Astrocyte (in vitro differentiated cells and primary cell): ENCODE data around the gene CNTN5. TPM values are rescaled to one million over a fixed set of nuclear protein-coding genes. Genes with fewer than 3 reads are reported as not detected.

Experiments used
- DNase-seq: peaks from one replicate; pipeline ENCODE4 v3.0.0-alpha.2; 2010; ENCODE audit warnings: low read depth
- FAIRE-seq: peaks from 2 replicates; lab custom pipeline; 2011; peaks lifted over from hg19 to GRCh38; lab: Jason Lieb, UNC
- H2AFZ ChIP-seq: 2 replicates; pipeline ENCODE4 v1.6.0; 2012; ENCODE audit warnings: low read depth, low read length, inconsistent platforms
- H3K27ac ChIP-seq: 2 replicates; pipeline ENCODE4 v1.5.1; 2011; ENCODE audit warnings: low read depth, low read length, inconsistent platforms
- H3K27me3 ChIP-seq: 2 replicates; pipeline ENCODE4 v1.6.0; 2011; ENCODE audit warnings: low read length, inconsistent platforms; ENCODE audit not compliant: insufficient read depth
- H3K36me3 ChIP-seq: 2 replicates; pipeline ENCODE4 v1.5.1; 2011; ENCODE audit warnings: low read length, inconsistent platforms; ENCODE audit not compliant: insufficient read depth
- H3K4me1 ChIP-seq: 2 replicates; pipeline ENCODE4 v1.5.1; 2011; ENCODE audit warnings: low read length, inconsistent platforms; ENCODE audit not compliant: insufficient read depth
- H3K4me2 ChIP-seq: 2 replicates; pipeline ENCODE4 v1.6.0; 2012; ENCODE audit warnings: low read length, inconsistent platforms
- H3K4me3 ChIP-seq: 2 replicates; pipeline ENCODE4 v1.5.1; 2011; ENCODE audit warnings: low read depth, mild to moderate bottlenecking, low read length, inconsistent platforms; ENCODE audit not compliant: insufficient read depth
- H3K79me2 ChIP-seq: 2 replicates; pipeline ENCODE4 v1.6.0; 2012; ENCODE audit warnings: mild to moderate bottlenecking, low read length, inconsistent platforms; ENCODE audit not compliant: insufficient read depth
- H3K9ac ChIP-seq: 2 replicates; pipeline ENCODE4 v1.6.0; 2012; ENCODE audit warnings: mild to moderate bottlenecking, low read length, inconsistent platforms
- H3K9me3 ChIP-seq: 2 replicates; pipeline ENCODE4 v1.5.1; 2012; ENCODE audit warnings: low read depth, mild to moderate bottlenecking, low read length, inconsistent platforms; ENCODE audit not compliant: insufficient read depth
- H4K20me1 ChIP-seq: 2 replicates; pipeline ENCODE4 v1.6.0; 2012; ENCODE audit warnings: low read length, inconsistent platforms; ENCODE audit not compliant: insufficient read depth
- H3K27ac Mint-ChIP-seq: one replicate; pipeline ENCODE4 v1.8.0; 2021; ENCODE audit warnings: mild to moderate bottlenecking, mixed read lengths; ENCODE audit not compliant: unreplicated experiment
- H3K27me3 Mint-ChIP-seq: one replicate; pipeline ENCODE4 v1.8.0; 2021; ENCODE audit warnings: low read depth, mixed read lengths; ENCODE audit not compliant: unreplicated experiment
- H3K36me3 Mint-ChIP-seq: one replicate; pipeline ENCODE4 v1.8.0; 2021; ENCODE audit warnings: low read depth, mixed read lengths; ENCODE audit not compliant: unreplicated experiment
- H3K4me1 Mint-ChIP-seq: one replicate; pipeline ENCODE4 v1.8.0; 2021; ENCODE audit warnings: low read depth, mixed read lengths; ENCODE audit not compliant: unreplicated experiment
- H3K4me3 Mint-ChIP-seq: one replicate; pipeline ENCODE4 v1.8.0; 2021; ENCODE audit warnings: mild to moderate bottlenecking, moderate library complexity, mixed read lengths; ENCODE audit not compliant: unreplicated experiment
- H3K9me3 Mint-ChIP-seq: one replicate; pipeline ENCODE4 v1.8.0; 2021; ENCODE audit warnings: mild to moderate bottlenecking, mixed read lengths; ENCODE audit not compliant: unreplicated experiment
- CTCF ChIP-seq: IDR thresholded peaks from 2 replicates; pipeline ENCODE4 v1.5.1; 2011; ENCODE audit warnings: low read depth, mild to moderate bottlenecking, inconsistent platforms, low read length, moderate library complexity; ENCODE audit not compliant: insufficient read depth
- EZH2 ChIP-seq: IDR thresholded peaks from 2 replicates; pipeline ENCODE4 v1.6.1; 2012; ENCODE audit warnings: mild to moderate bottlenecking, low read length, inconsistent platforms; ENCODE audit not compliant: insufficient read depth
- total RNA-seq: library from RNA; stranded (reverse); gene quantifications from 2 replicates; pipeline ENCODE4 v1.2.1, GENCODE V29; 2021

CNTN5 gene
- total RNA-seq, 1 donor from 2014 or later: 1.1 TPM

- Mint-ChIP-seq H3K36me3 (no peaks in the 10 kb centered on the region), H3K4me3 (no peak overlapping the region), H3K27ac (no peak overlapping the region), H3K27me3 (no peaks in the 10 kb centered on the region), H3K9me3 (no peaks in the 10 kb centered on the region), H3K4me1 (no peaks in the 10 kb centered on the region)
- H4K20me1 ChIP-seq: no peaks in the 10 kb centered on the region
- no peak overlapping the region for H3K4me3 ChIP-seq
- no peaks in the 10 kb centered on the region for H3K79me2 ChIP-seq
- H3K9me3 ChIP-seq: no peaks in the 10 kb centered on the region
- TF ChIP-seq EZH2 (no peak), CTCF (no peak)
- H3K4me2 ChIP-seq: no peak overlapping the region
- DNase-seq (no peak), FAIRE-seq (no peak)
- no peaks in the 10 kb centered on the region for H3K4me1 ChIP-seq
- no peaks in the 10 kb centered on the region for H3K27me3 ChIP-seq
- H3K36me3 ChIP-seq: no peaks in the 10 kb centered on the region
- no peak overlapping the region for H2AFZ ChIP-seq
- no peak overlapping the region for H3K27ac ChIP-seq
- H3K9ac ChIP-seq: no peak overlapping the region
Observed at GRCh38 chr11:99080154-99080553, 59.4 kb downstream of the CNTN5 start.

- FAIRE-seq (no peak), DNase-seq (no peak)
- H3K36me3 ChIP-seq: no peaks in the 10 kb centered on the region
- no peak overlapping the region for H2AFZ ChIP-seq
- no peak overlapping the region for H3K4me3 Mint-ChIP-seq
- no peaks in the 10 kb centered on the region for H3K9me3 ChIP-seq
- H3K79me2 ChIP-seq: no peaks in the 10 kb centered on the region
- H3K9ac ChIP-seq: no peak overlapping the region
- no peak overlapping the region for H3K27ac Mint-ChIP-seq
- H3K4me1 ChIP-seq: no peaks in the 10 kb centered on the region
- H3K4me1 Mint-ChIP-seq: no peaks in the 10 kb centered on the region
- no peak overlapping the region for H3K4me3 ChIP-seq
- no peaks in the 10 kb centered on the region for H3K36me3 Mint-ChIP-seq
- no peaks in the 10 kb centered on the region for H3K27me3 ChIP-seq
- H3K27ac ChIP-seq: no peak overlapping the region
- no peak overlapping the region for H3K4me2 ChIP-seq
- H3K9me3 Mint-ChIP-seq: no peaks in the 10 kb centered on the region
- H3K27me3 Mint-ChIP-seq: no peaks in the 10 kb centered on the region
- TF ChIP-seq CTCF (no peak), EZH2 (no peak)
- no peaks in the 10 kb centered on the region for H4K20me1 ChIP-seq
Observed at GRCh38 chr11:99098258-99098657, 77.5 kb downstream of the CNTN5 start.

GRCh38 chr11:99098751-99099150 is 78.0 kb downstream of the CNTN5 start:
- Mint-ChIP-seq H3K27me3 (no peaks in the 10 kb centered on the region), H3K4me3 (no peak overlapping the region), H3K27ac (no peak overlapping the region), H3K9me3 (no peaks in the 10 kb centered on the region), H3K4me1 (no peaks in the 10 kb centered on the region), H3K36me3 (no peaks in the 10 kb centered on the region)
- Histone ChIP-seq H3K4me2 (no peak overlapping the region), H3K36me3 (no peaks in the 10 kb centered on the region), H3K79me2 (no peaks in the 10 kb centered on the region), H3K27me3 (no peaks in the 10 kb centered on the region), H3K9me3 (no peaks in the 10 kb centered on the region), H3K4me1 (no peaks in the 10 kb centered on the region), H3K9ac (no peak overlapping the region), H4K20me1 (no peaks in the 10 kb centered on the region), H2AFZ (no peak overlapping the region), H3K4me3 (no peak overlapping the region), H3K27ac (no peak overlapping the region)
- FAIRE-seq: no peak
- no peak for DNase-seq
- TF ChIP-seq EZH2 (no peak), CTCF (no peak)
